Stomach (tissue), 4 donors: Measurements from ENCODE around the gene ZFP1.

Experiments
- EP300 ChIP-seq: sonication (generic); formaldehyde crosslinking; IDR thresholded peaks from one replicate; pipeline ENCODE4 v1.6.1; 2017; ENCODE audit warnings: antibody characterized with exemption
- POLR2A ChIP-seq, 4 donors: fragments of 450-650 bp; IDR thresholded peaks; one replicate each; pipeline ENCODE4 v1.6.1; 2016; ENCODE audit warnings: antibody characterized with exemption in 4 of 4, control low read depth in 2 of 4, mild to moderate bottlenecking in 1 of 4, moderate library complexity in 1 of 4
- POLR2AphosphoS5 ChIP-seq, 3 donors: sonication (generic); formaldehyde crosslinking; IDR thresholded peaks; one replicate each; pipeline ENCODE4 v1.6.1; 2016; ENCODE audit warnings: antibody characterized with exemption in 3 of 3
- TF ChIP-seq, protein P1 (sequence below), 7 experiments: fragments of 450-650 bp in 4 of 7; fragments of 200-600 bp in 3 of 7; sonication (generic) in 3 of 7; IDR thresholded peaks; one replicate each; pipeline ENCODE4 v1.5.1; 2016 to 2019; ENCODE audit warnings: antibody characterized with exemption in 7 of 7, control low read depth in 2 of 7, mild to moderate bottlenecking in 1 of 7

DNA sequence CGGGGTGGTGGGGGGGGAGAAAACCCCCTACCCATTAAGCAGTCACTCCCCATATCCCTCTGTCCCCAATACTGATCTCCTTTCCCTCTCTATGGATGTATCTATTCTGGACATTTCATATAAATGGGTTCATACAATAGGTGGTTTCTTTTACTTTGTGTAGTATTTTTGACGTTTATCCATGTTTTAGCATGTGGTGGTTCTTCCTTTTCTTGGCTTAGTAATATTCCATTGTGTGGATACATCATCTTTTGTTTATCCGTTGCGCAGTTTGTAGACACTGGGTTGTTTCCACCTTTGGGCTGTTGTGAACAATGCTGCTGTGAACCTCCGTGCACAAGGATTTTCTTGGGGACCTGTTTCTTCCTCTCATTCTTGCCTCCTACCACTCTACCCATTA lies 44.3 kb upstream of the ZFP1 start:
- TF ChIP-seq POLR2AphosphoS5 (IDR thresholded peaks at IDR 0.05) = no peak
- TF ChIP-seq, protein P1, sequence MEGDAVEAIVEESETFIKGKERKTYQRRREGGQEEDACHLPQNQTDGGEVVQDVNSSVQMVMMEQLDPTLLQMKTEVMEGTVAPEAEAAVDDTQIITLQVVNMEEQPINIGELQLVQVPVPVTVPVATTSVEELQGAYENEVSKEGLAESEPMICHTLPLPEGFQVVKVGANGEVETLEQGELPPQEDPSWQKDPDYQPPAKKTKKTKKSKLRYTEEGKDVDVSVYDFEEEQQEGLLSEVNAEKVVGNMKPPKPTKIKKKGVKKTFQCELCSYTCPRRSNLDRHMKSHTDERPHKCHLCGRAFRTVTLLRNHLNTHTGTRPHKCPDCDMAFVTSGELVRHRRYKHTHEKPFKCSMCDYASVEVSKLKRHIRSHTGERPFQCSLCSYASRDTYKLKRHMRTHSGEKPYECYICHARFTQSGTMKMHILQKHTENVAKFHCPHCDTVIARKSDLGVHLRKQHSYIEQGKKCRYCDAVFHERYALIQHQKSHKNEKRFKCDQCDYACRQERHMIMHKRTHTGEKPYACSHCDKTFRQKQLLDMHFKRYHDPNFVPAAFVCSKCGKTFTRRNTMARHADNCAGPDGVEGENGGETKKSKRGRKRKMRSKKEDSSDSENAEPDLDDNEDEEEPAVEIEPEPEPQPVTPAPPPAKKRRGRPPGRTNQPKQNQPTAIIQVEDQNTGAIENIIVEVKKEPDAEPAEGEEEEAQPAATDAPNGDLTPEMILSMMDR (IDR thresholded peaks at IDR 0.05) = no peak
- TF ChIP-seq POLR2A (IDR thresholded peaks at IDR 0.05) = no peak
- TF ChIP-seq EP300 = no peak
